NCI-H2107 treated with DMSO at 0.1 percent for 48 hours (cell line): Measurements from ENCODE around the gene IFFO2.
"Not testable (repeated sequence)": the region's sequence is repeated elsewhere in the genome, so short reads cannot be mapped to it uniquely, and the experiment has no call there.

Experiments
- DNase-seq: peaks from one replicate; lab custom pipeline; 2025; ENCODE audit not compliant: unreplicated experiment; lab: John Stamatoyannopoulos, UW

Gene IFFO2

GRCh38 chr1:18878538-18879214 is 77.8 kb downstream of the IFFO2 start:
- no peak for DNase-seq

- DNase-seq, result no peak
Measured at GRCh38 chr1:18877282-18877681, 79.2 kb downstream of the IFFO2 start.

GRCh38 chr1:18876210-18876609 is 80.3 kb downstream of the IFFO2 start:
- no peak for DNase-seq

- no peak for DNase-seq
Measured at GRCh38 chr1:18875796-18876128, 80.7 kb downstream of the IFFO2 start.

GRCh38 chr1:18875107-18875795 is 81.2 kb downstream of the IFFO2 start:
- peak; percentile 31 for DNase-seq

- DNase-seq, result no peak
Measured at GRCh38 chr1:18874600-18874999, 81.9 kb downstream of the IFFO2 start.

GRCh38 chr1:18874036-18874435 is 82.4 kb downstream of the IFFO2 start:
- DNase-seq, result no peak

- no peak for DNase-seq
Measured at GRCh38 chr1:18872071-18872611, 84.3 kb downstream of the IFFO2 start.

- no peak for DNase-seq
Measured at GRCh38 chr1:18871401-18872070, 84.9 kb downstream of the IFFO2 start.

- no peak for DNase-seq
Measured at GRCh38 chr1:18870957-18871356, 85.5 kb downstream of the IFFO2 start.

GRCh38 chr1:18870595-18870865 is 85.9 kb downstream of the IFFO2 start:
- not testable (repeated sequence) for DNase-seq

GRCh38 chr1:18869847-18870594 is 86.5 kb downstream of the IFFO2 start:
- DNase-seq, result no peak

- DNase-seq, result no peak
Measured at GRCh38 chr1:18868801-18869424, 87.6 kb downstream of the IFFO2 start.

GRCh38 chr1:18868354-18868753 is 88.1 kb downstream of the IFFO2 start:
- DNase-seq, result no peak

GRCh38 chr1:18866846-18867245 is 89.6 kb downstream of the IFFO2 start:
- DNase-seq, result no peak

- no peak for DNase-seq
Measured at GRCh38 chr1:18866314-18866713, 90.2 kb downstream of the IFFO2 start.

- DNase-seq, result no peak
Measured at GRCh38 chr1:18865176-18865575, 91.3 kb downstream of the IFFO2 start.

GRCh38 chr1:18861590-18861989 is 94.9 kb downstream of the IFFO2 start:
- no peak for DNase-seq

GRCh38 chr1:18861082-18861481 is 95.4 kb downstream of the IFFO2 start:
- DNase-seq, result no peak

- DNase-seq, result no peak
Measured at GRCh38 chr1:18859560-18859959, 96.9 kb downstream of the IFFO2 start, which contains the start of gene TAS1R2. TSS of gene TAS1R2 (minus strand) at chr1:18859660. CDS start at chr1:18859660, 0 bp downstream.

GRCh38 chr1:18858070-18858688 is 98.3 kb downstream of the IFFO2 start:
- no peak for DNase-seq
